ENCODE measurements around the gene PIP5K1C.

PIP5K1C gene

GRCh38 chr19:3660493-3661219 lies 39.6 kb downstream of the PIP5K1C start:
- no peaks in the 10 kb centered on the region for H3K27me3 ChIP-seq (ENCODE audit: control insufficient read depth, insufficient read depth, low read length)
- no peak overlapping the region for H3K27ac ChIP-seq (ENCODE audit: low read length)
- H3K9ac ChIP-seq (ENCODE audit: low read length), result no peak overlapping the region
- no peaks in the 10 kb centered on the region for H3K9me3 ChIP-seq (ENCODE audit: control insufficient read depth, low read depth, low read length)
- H3K4me3 ChIP-seq (ENCODE audit: low read length), result no peak overlapping the region
- no peaks in the 10 kb centered on the region for H3K4me1 ChIP-seq (ENCODE audit: control insufficient read depth, low read depth, low read length)
- peaks cover 14% of the 10 kb centered on the region for H3K36me3 ChIP-seq (ENCODE audit: control insufficient read depth, low read depth, low read length)

- Histone ChIP-seq H3K9ac (ENCODE audit: low read length) (no peak overlapping the region), H3K36me3 (ENCODE audit: control insufficient read depth, low read depth, low read length) (peaks cover 14% of the 10 kb centered on the region), H3K4me3 (ENCODE audit: low read length) (no peak overlapping the region), H3K4me1 (ENCODE audit: control insufficient read depth, low read depth, low read length) (no peaks in the 10 kb centered on the region), H3K9me3 (ENCODE audit: control insufficient read depth, low read depth, low read length) (no peaks in the 10 kb centered on the region), H3K27me3 (ENCODE audit: control insufficient read depth, insufficient read depth, low read length) (no peaks in the 10 kb centered on the region), H3K27ac (ENCODE audit: low read length) (no peak overlapping the region)
These were observed 40.5 kb downstream of the PIP5K1C start for GRCh38 chr19:3659746-3660112.

- H3K9ac ChIP-seq (ENCODE audit: low read length), result no peak overlapping the region
- H3K4me1 ChIP-seq (ENCODE audit: control insufficient read depth, low read depth, low read length), result no peaks in the 10 kb centered on the region
- peaks cover 14% of the 10 kb centered on the region for H3K36me3 ChIP-seq (ENCODE audit: control insufficient read depth, low read depth, low read length)
- no peaks in the 10 kb centered on the region for H3K27me3 ChIP-seq (ENCODE audit: control insufficient read depth, insufficient read depth, low read length)
- H3K4me3 ChIP-seq (ENCODE audit: low read length), result no peak overlapping the region
- H3K9me3 ChIP-seq (ENCODE audit: control insufficient read depth, low read depth, low read length), result no peaks in the 10 kb centered on the region
- no peak overlapping the region for H3K27ac ChIP-seq (ENCODE audit: low read length)
These were observed 41.2 kb downstream of the PIP5K1C start for GRCh38 chr19:3658870-3659745.

- Histone ChIP-seq H3K9ac (ENCODE audit: low read length) (no peak overlapping the region), H3K27me3 (ENCODE audit: control insufficient read depth, insufficient read depth, low read length) (no peaks in the 10 kb centered on the region), H3K4me3 (ENCODE audit: low read length) (no peak overlapping the region), H3K9me3 (ENCODE audit: control insufficient read depth, low read depth, low read length) (no peaks in the 10 kb centered on the region), H3K4me1 (ENCODE audit: control insufficient read depth, low read depth, low read length) (no peaks in the 10 kb centered on the region), H3K27ac (ENCODE audit: low read length) (no peak overlapping the region), H3K36me3 (ENCODE audit: control insufficient read depth, low read depth, low read length) (peaks cover 5% of the 10 kb centered on the region)
These were observed 42.0 kb downstream of the PIP5K1C start for GRCh38 chr19:3658004-3658869.

- Histone ChIP-seq H3K4me1 (ENCODE audit: control insufficient read depth, low read depth, low read length) (no peaks in the 10 kb centered on the region), H3K4me3 (ENCODE audit: low read length) (no peak overlapping the region), H3K9ac (ENCODE audit: low read length) (no peak overlapping the region), H3K9me3 (ENCODE audit: control insufficient read depth, low read depth, low read length) (no peaks in the 10 kb centered on the region), H3K36me3 (ENCODE audit: control insufficient read depth, low read depth, low read length) (peaks cover 7% of the 10 kb centered on the region), H3K27ac (ENCODE audit: low read length) (no peak overlapping the region), H3K27me3 (ENCODE audit: control insufficient read depth, insufficient read depth, low read length) (no peaks in the 10 kb centered on the region)
These were observed 42.9 kb downstream of the PIP5K1C start for GRCh38 chr19:3657395-3657769.

- no peak overlapping the region for H3K9ac ChIP-seq (ENCODE audit: low read length)
- H3K4me1 ChIP-seq (ENCODE audit: control insufficient read depth, low read depth, low read length), result no peaks in the 10 kb centered on the region
- H3K27ac ChIP-seq (ENCODE audit: low read length), result no peak overlapping the region
- H3K9me3 ChIP-seq (ENCODE audit: control insufficient read depth, low read depth, low read length), result no peaks in the 10 kb centered on the region
- H3K4me3 ChIP-seq (ENCODE audit: low read length), result no peak overlapping the region
- no peaks in the 10 kb centered on the region for H3K27me3 ChIP-seq (ENCODE audit: control insufficient read depth, insufficient read depth, low read length)
- H3K36me3 ChIP-seq (ENCODE audit: control insufficient read depth, low read depth, low read length), result peaks cover 7% of the 10 kb centered on the region
These were observed 43.4 kb downstream of the PIP5K1C start for GRCh38 chr19:3656747-3657394.

GRCh38 chr19:3656073-3656746 lies 44.1 kb downstream of the PIP5K1C start:
- Histone ChIP-seq H3K4me3 (ENCODE audit: low read length) (no peak overlapping the region), H3K36me3 (ENCODE audit: control insufficient read depth, low read depth, low read length) (peaks cover 7% of the 10 kb centered on the region), H3K9ac (ENCODE audit: low read length) (no peak overlapping the region), H3K27ac (ENCODE audit: low read length) (no peak overlapping the region), H3K4me1 (ENCODE audit: control insufficient read depth, low read depth, low read length) (no peaks in the 10 kb centered on the region), H3K27me3 (ENCODE audit: control insufficient read depth, insufficient read depth, low read length) (no peaks in the 10 kb centered on the region), H3K9me3 (ENCODE audit: control insufficient read depth, low read depth, low read length) (no peaks in the 10 kb centered on the region)

GRCh38 chr19:3655402-3656072 lies 44.7 kb downstream of the PIP5K1C start:
- no peaks in the 10 kb centered on the region for H3K27me3 ChIP-seq (ENCODE audit: control insufficient read depth, insufficient read depth, low read length)
- no peaks in the 10 kb centered on the region for H3K4me1 ChIP-seq (ENCODE audit: control insufficient read depth, low read depth, low read length)
- no peak overlapping the region for H3K27ac ChIP-seq (ENCODE audit: low read length)
- H3K4me3 ChIP-seq (ENCODE audit: low read length), result no peak overlapping the region
- no peaks in the 10 kb centered on the region for H3K9me3 ChIP-seq (ENCODE audit: control insufficient read depth, low read depth, low read length)
- peaks cover 7% of the 10 kb centered on the region for H3K36me3 ChIP-seq (ENCODE audit: control insufficient read depth, low read depth, low read length)
- H3K9ac ChIP-seq (ENCODE audit: low read length), result no peak overlapping the region

- Histone ChIP-seq H3K27me3 (ENCODE audit: control insufficient read depth, insufficient read depth, low read length) (no peaks in the 10 kb centered on the region), H3K36me3 (ENCODE audit: control insufficient read depth, low read depth, low read length) (peaks cover 7% of the 10 kb centered on the region), H3K9ac (ENCODE audit: low read length) (no peak overlapping the region), H3K9me3 (ENCODE audit: control insufficient read depth, low read depth, low read length) (no peaks in the 10 kb centered on the region), H3K4me1 (ENCODE audit: control insufficient read depth, low read depth, low read length) (no peaks in the 10 kb centered on the region), H3K4me3 (ENCODE audit: low read length) (no peak overlapping the region), H3K27ac (ENCODE audit: low read length) (no peak overlapping the region)
These were observed 46.3 kb downstream of the PIP5K1C start for GRCh38 chr19:3653865-3654513.
